Activated naive CD4-positive, alpha-beta T cell treated with anti-CD3 and anti-CD28 coated beads, Interleukin-2, amount 50 U/mL, for 16 hours (primary cell): Measurements from ENCODE around the gene NUDCD3.

Experiments
- DNase-seq: peaks from one replicate; pipeline ENCODE4 v3.0.0-alpha.2; 2020

Gene NUDCD3

DNA sequence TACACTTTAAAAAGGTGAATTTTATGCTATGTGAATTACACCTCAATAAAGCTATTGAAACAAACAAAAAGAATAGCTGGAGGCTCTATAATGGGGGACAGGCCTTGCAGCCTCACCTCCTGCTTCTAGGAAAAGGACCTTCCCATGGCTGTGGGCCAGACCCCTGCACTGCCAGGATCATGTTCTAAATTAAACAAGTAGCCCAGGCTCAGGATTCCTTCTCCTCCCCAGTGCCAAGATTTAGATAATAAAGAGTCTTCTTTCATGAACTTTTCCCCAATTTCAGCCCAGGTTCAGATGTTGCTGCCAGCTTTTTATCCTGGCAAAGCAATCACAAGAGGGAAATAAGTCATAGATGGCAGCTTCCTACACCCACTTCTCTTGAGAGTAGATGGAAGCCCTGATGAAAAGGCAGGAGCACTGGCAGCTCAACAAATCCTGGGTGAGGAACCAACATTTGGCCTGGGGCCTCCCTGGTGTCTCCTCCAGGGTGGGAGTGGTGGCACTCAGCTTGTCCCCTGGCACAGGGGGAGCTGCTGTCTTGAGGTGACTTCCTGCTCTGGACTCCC is 142.8 kb downstream of the NUDCD3 start:
- DNase-seq: no peak

DNA sequence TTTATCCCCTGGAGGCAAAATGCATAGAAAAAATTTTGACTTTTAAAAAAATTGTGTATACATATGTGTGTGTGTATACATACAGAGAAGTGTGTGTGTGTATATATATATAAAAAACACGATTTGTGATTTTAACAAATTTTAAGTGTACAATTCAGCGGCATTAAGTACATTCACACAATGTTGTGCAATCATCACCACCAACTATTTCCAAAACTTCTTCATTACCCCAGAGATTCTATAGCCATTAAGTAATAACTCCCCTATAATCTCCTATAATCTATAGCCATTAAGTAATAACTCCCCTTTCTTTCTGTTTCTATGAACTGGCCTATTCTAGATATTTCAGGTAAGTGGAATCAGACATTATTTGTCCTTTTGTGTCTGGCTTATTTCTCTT is 144.4 kb downstream of the NUDCD3 start:
- DNase-seq: no peak

DNA sequence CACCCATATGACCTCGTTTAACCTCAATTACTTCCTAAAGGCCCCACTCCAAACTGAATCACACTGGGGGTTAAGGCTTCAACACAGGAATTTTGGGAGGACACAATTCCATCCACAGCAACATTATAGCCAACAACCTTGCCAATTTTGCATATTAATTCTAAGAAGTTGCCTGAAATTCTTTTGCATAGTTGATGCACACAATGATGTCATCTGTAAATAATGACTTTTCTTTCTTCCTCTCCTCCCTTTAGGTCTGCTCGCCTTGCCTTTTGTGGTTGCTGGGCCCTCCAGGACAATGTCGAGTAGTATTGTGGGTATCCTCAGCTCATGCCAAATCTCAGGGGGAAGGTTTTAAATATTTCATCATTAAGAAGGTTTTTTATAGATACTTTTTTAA is 149.1 kb downstream of the NUDCD3 start:
- DNase-seq: no peak

DNA sequence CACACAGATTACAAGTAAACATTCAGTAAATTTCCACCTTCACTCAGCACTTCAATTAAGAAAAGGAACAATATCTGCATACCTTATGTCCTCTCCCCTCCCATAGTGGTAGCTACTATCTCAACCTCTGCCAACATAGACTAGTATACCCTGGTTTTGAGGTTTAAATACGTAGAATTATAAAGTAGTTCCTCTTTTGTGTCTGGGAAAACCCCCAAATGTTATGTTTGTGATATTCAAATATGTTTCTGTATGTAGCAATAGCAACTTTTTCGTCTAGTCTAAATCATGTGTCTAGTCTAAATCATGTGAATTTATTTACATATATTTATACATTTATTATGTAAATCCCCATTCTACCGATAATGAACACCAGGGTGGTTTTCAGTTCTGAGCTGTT is 151.9 kb downstream of the NUDCD3 start:
- no peak for DNase-seq

DNA sequence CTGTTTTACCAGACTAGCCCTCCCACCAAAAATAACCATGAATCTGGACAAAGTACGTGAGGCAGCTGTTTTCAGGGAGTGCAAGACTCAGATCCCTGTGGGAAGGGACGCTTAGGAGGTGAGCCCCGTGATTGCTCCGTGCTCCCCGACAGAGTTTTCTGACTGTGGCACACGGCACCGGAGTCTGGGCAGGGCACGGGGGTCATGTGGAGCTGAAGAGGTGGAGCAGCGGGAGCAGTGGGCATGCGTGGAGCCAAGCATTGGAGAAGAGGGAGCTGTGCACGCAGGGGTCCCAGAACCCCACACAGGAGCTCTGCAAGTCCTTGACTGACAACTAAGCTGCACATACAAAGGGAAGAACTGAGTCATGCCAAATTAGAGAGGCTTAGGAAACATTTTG is 154.0 kb downstream of the NUDCD3 start:
- DNase-seq: no peak

DNA sequence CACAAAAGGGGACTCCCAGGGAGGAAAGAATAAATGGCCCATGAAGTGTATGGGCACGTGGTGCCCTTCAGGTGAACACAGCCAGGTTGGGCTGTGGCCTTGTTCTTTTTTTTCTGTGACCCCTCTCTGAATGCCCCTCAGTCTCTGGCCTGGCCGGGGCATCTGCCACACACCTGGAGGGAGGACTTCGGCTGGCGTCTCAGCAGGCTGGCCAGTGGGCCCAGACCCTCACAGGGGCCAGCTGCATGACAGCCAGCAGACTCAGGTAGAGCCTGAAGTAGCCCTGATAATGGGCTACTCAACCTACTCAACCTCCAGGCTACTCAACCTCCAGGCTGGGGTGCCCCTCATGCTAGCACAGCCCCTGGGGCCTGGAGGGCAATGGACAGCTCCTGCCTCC is 155.3 kb downstream of the NUDCD3 start:
- DNase-seq: no peak

DNA sequence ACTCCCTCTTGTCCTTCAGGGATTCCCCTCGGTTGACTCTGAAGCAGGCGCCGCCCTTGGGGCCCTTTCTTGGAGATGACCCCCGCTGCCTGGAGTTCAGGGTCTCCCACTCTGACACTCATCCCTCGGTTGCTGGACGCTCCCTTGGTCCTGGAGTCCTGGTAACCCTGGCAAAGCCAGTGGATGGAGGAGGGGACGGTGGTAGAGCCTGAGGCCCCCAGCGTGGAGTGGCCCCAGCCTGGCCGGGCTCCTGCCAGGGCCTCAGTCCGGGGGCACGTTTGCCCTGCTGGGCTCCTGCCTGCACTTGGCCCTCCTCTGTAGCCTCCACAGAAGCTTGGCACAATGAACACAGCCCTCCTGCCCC is 155.7 kb downstream of the NUDCD3 start:
- no peak for DNase-seq

DNA sequence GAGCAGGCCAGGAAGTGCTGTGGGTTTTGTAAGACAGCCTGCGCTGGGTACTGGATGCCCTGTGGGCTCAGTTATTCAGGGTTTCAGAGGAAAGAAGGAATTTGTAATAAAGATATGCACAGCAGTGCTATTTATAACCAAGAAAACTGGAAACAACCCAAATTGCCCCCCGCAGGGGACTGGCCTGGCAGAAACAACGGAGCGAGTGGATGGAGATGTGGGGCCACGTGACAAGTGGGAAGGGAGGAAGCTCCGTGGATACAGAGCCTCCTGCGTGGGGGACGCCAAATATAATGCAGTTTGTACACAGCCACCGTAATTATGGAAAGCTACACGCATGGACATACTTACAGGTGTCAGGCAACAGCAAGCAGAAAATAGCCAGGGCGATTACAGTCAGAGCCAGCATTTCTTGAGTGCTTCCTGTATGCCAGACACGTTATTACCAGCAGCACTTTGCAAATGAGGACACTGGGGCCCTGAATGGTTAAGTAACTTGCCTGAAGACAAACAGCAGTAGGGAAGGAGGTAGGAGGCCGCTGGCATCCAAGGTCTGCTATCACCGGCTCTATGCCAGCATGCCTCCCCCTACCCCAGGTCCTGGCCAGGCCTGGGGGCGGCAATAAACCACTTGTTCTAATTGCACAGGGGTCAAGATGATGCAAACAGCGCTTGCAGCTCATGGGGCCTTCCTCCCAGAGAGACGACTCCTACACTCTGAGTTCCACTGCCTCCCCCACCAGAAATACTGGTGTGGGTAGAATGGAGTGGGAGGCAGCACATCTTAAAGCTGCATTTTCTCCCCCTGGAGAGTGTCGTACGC is 156.3 kb downstream of the NUDCD3 start:
- no peak for DNase-seq

DNA sequence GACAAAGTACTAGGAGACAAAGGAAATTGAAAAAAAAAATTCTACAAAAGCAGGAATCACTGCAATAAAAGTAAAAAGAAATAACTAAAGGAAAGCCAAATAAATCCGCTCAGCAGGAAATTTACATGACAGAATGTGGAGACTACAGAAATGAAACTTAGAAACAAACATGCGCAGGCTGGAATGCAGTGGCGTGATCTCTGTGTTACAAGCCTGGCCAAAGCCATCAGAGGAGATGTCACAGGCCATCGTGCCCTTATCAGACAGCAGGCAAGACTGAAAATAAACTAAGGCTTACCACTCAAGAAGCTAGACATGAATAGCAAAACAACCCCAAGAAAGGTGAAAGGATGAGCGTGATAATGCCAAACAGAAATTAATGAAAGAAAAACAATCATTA is 158.8 kb downstream of the NUDCD3 start:
- DNase-seq: no peak

GRCh38 chr7:44330331-44330730 is 160.1 kb downstream of the NUDCD3 start:
- DNase-seq: no peak

GRCh38 chr7:44329888-44330287 is 160.6 kb downstream of the NUDCD3 start:
- DNase-seq: no peak
